ENCODE measurements around the gene FLT3LG. TPM values are rescaled to one million over a fixed set of nuclear protein-coding genes. Genes with fewer than 3 reads are reported as not detected.

The FLT3LG gene
- total and polyA plus RNA-seq, 9 of the 15 experiments (the other 6 are each of a cell fraction or from before 2014, with no cell fraction given), result 0.31 to 6.4 (median 1.1) TPM

- Histone ChIP-seq H4K20me1 (replicated peaks; ENCODE audit: control insufficient read depth, insufficient read depth, low read length) (peaks cover 36% of the 10 kb centered on the region), H3K4me3 (no peak overlapping the region), H3K9ac (ENCODE audit: insufficient read depth in 1 of 2, low read depth in 2 of 2, low read length in 2 of 2) (no peak overlapping the region), H3K27me3 (ENCODE audit: control insufficient read depth in 2 of 2, insufficient read depth in 2 of 2, low read length in 2 of 2) (no peaks in the 10 kb centered on the region), H3K36me3 (ENCODE audit: control insufficient read depth, insufficient read depth, low read length) (peaks cover 63% of the 10 kb centered on the region), H3K79me2 (ENCODE audit: control insufficient read depth, insufficient read depth, low read length) (peaks cover 54% of the 10 kb centered on the region), H3K4me1 (replicated peaks in 1 of 2; ENCODE audit: control insufficient read depth in 2 of 2, insufficient read depth in 2 of 2, low read length in 2 of 2) (peaks cover 19 to 26% of the 10 kb centered on the region in 2 experiments; a peak in 4 of 5 replicates), H3K27ac (ENCODE audit: extremely low read depth, low read depth, low read length) (peak overlapping the region; percentile 42), H3K9me1 (ENCODE audit: control insufficient read depth, insufficient read depth, low read length) (no peaks in the 10 kb centered on the region), H3K9me3 (replicated peaks; ENCODE audit: control insufficient read depth, insufficient read depth, low read depth, low read length) (no peaks in the 10 kb centered on the region), H3K4me2 (ENCODE audit: insufficient read depth, low read length) (no peak overlapping the region), H2AFZ (ENCODE audit: low read depth, low read length) (no peak overlapping the region)
- intact Hi-C loops (cut with micrococcal nuclease) (no loop called here), in situ Hi-C loops (cut with MboI) (loop anchor here (10.0 kb wide), 1 partner anchor 382 kb away; the partner anchor contains the start of genes AKT1S1 and TBC1D17)
- peak in 3 of 4 experiments; percentile 4 to 73 (median 26) for DNase-seq (ENCODE audit: extremely low read depth in 1 of 4, low spot score in 3 of 4)
- WGBS (ENCODE audit: insufficient coverage, low coverage, missing lambda C conversion rate), result 21% methylated on average over 12 of the region's 12 CpGs
- ChIA-PET POLR2A (interaction anchor here (0.6 to 1.4 kb wide), 6 partner anchors 9 to 192 kb away, joined by 3 to 5 read pairs (median 4); no protein-coding TSS in a partner anchor), CTCF (ENCODE audit: low intra/inter-chr PET ratio) (no interaction called here)
- no TSS peak for BruUV-seq (replicated peaks)
- FAIRE-seq, result peak; percentile 66
- ATAC-seq, result peak; percentile 21
- no peak for TF ChIP-seq ZNF282 (CRISPR knock-in tag; IDR thresholded peaks at IDR 0.05)
- no peak for TF ChIP-seq HDGF (IDR thresholded peaks at IDR 0.05)
- no peak for TF ChIP-seq ARID3B (CRISPR knock-in tag; IDR thresholded peaks at IDR 0.05; ENCODE audit: borderline replicate concordance)
- TF ChIP-seq LARP7 (IDR thresholded peaks at IDR 0.05), result no peak
- TF ChIP-seq IRF2 (CRISPR knock-in tag; IDR thresholded peaks at IDR 0.05), result no peak
- TF ChIP-seq EP300 (IDR thresholded peaks at IDR 0.05; ENCODE audit: low read length), result no peak
- no peak for TF ChIP-seq RREB1 (CRISPR knock-in tag; IDR thresholded peaks at IDR 0.05)
- no peak for TF ChIP-seq RFX1 (IDR thresholded peaks at IDR 0.05)
- TF ChIP-seq HES1 (IDR thresholded peaks at IDR 0.05; ENCODE audit: low read depth), result no peak
- TF ChIP-seq HOXB6 (CRISPR knock-in tag; IDR thresholded peaks at IDR 0.05; ENCODE audit: borderline replicate concordance), result no peak
- TF ChIP-seq RBM15 (IDR thresholded peaks at IDR 0.05; ENCODE audit: insufficient read depth, low read length), result no peak
- no peak for TF ChIP-seq NONO (IDR thresholded peaks at IDR 0.05; ENCODE audit: low read depth in 2 of 2, low read length in 1 of 2)
Observed at GRCh38 chr19:49492573-49493405, 18.8 kb downstream of the FLT3LG start.
